Measurements from ENCODE around the gene TUBGCP6. TPM values are rescaled to one million over a fixed set of nuclear protein-coding genes. Genes with fewer than 3 reads are reported as not detected.
A peak's percentile ranks its signal among the peaks of the same experiment; 100 is the strongest.

Gene TUBGCP6
- total and polyA plus RNA-seq, 2 donors (not counting 3 experiments of a cell fraction or from before 2014, with no cell fraction given): 33.1 to 45.3 TPM

- dilution Hi-C loops (cut with MboI; ENCODE audit: extremely low pct_ligation_motif_present, low sequenced_read_pairs) (no loop called here), intact Hi-C loops (cut with micrococcal nuclease) (loop anchor here (5.0 kb wide), 1 partner anchor 78 kb away; no protein-coding TSS in a partner anchor)
- H3K4me2 ChIP-seq (ENCODE audit: insufficient read depth, low read length): peak overlapping the region; percentile 64
- POLR2A ChIA-PET: interaction anchor here (0.7 kb wide), 1 partner anchor 41 kb away, joined by 3 read pairs; no protein-coding TSS in a partner anchor
- peak overlapping the region; percentile 30 for H3K9ac ChIP-seq (replicated peaks; ENCODE audit: extremely low read depth, insufficient read depth, low read length)
- peak overlapping the region; percentile 19 for H3K27ac ChIP-seq (ENCODE audit: insufficient read depth, low read depth, low read length)
- no peaks in the 10 kb centered on the region for H3K9me3 ChIP-seq (replicated peaks; ENCODE audit: control insufficient read depth, insufficient read depth, low read length)
- no peak overlapping the region for H2AFZ ChIP-seq (ENCODE audit: low read depth, low read length)
- H3K4me1 ChIP-seq (ENCODE audit: control insufficient read depth, extremely low read depth, insufficient read depth, low read length): peaks cover 28% of the 10 kb centered on the region
- H4K20me1 ChIP-seq (replicated peaks; ENCODE audit: control insufficient read depth, extremely low read depth, insufficient read depth, low read length): no peaks in the 10 kb centered on the region
- no peaks in the 10 kb centered on the region for H3K27me3 ChIP-seq (ENCODE audit: control insufficient read depth in 2 of 2, insufficient read depth in 2 of 2, low read length in 2 of 2)
- peak overlapping the region in 1 of 3 experiments; percentile 20 for H3K4me3 ChIP-seq (replicated peaks in 1 of 3; ENCODE audit: insufficient read depth in 1 of 3, low read depth in 1 of 3, low read length in 3 of 3)
- peaks cover 8% of the 10 kb centered on the region in 2 experiments for H3K36me3 ChIP-seq (ENCODE audit: control insufficient read depth in 2 of 2, extremely low read depth in 1 of 2, insufficient read depth in 2 of 2, low read length in 2 of 2)
- no TSS peak for BruUV-seq (replicated peaks)
- CTCF ChIA-PET: interaction anchor here (0.7 to 2.2 kb wide), 7 partner anchors 9 to 423 kb away, joined by 3 to 19 read pairs (median 3); no protein-coding TSS in a partner anchor
- peak; percentile 76 for FAIRE-seq
- H3K79me2 ChIP-seq (ENCODE audit: control insufficient read depth, insufficient read depth, low read length): peaks cover 71% of the 10 kb centered on the region
- no peaks in the 10 kb centered on the region for H3K9me1 ChIP-seq (replicated peaks; ENCODE audit: control insufficient read depth, extremely low read depth, insufficient read depth, low read length)
- TF ChIP-seq MYC (IDR thresholded peaks at IDR 0.05; ENCODE audit: low read depth, low read length) (no peak), CTCF (IDR thresholded peaks at IDR 0.05; ENCODE audit: extremely low read depth in 1 of 2, insufficient read depth in 1 of 2, low read depth in 1 of 2, low read length in 2 of 2) (peak; percentile 21 to 48)
- DNase-seq (ENCODE audit: low read depth, low spot score): peak; percentile 46
Measured at GRCh38 chr22:50190182-50190940, 54.5 kb downstream of the TUBGCP6 start.

GRCh38 chr22:50189849-50190181 is 55.0 kb downstream of the TUBGCP6 start:
- ChIA-PET CTCF (interaction anchor here (1.0 to 2.2 kb wide), 3 partner anchors 41 to 422 kb away, joined by 3 to 19 read pairs (median 3); no protein-coding TSS in a partner anchor), POLR2A (no interaction called here)
- Histone ChIP-seq H3K9me3 (replicated peaks; ENCODE audit: control insufficient read depth, insufficient read depth, low read length) (no peaks in the 10 kb centered on the region), H4K20me1 (replicated peaks; ENCODE audit: control insufficient read depth, extremely low read depth, insufficient read depth, low read length) (no peaks in the 10 kb centered on the region), H3K4me1 (ENCODE audit: control insufficient read depth, extremely low read depth, insufficient read depth, low read length) (peaks cover 33% of the 10 kb centered on the region), H3K4me2 (ENCODE audit: insufficient read depth, low read length) (peak overlapping the region; percentile 64), H2AFZ (ENCODE audit: low read depth, low read length) (no peak overlapping the region), H3K4me3 (replicated peaks in 1 of 3; ENCODE audit: insufficient read depth in 1 of 3, low read depth in 1 of 3, low read length in 3 of 3) (no peak overlapping the region), H3K9me1 (replicated peaks; ENCODE audit: control insufficient read depth, extremely low read depth, insufficient read depth, low read length) (no peaks in the 10 kb centered on the region), H3K79me2 (ENCODE audit: control insufficient read depth, insufficient read depth, low read length) (peaks cover 71% of the 10 kb centered on the region), H3K27ac (ENCODE audit: insufficient read depth, low read depth, low read length) (peak overlapping the region; percentile 19), H3K36me3 (ENCODE audit: control insufficient read depth in 2 of 2, extremely low read depth in 1 of 2, insufficient read depth in 2 of 2, low read length in 2 of 2) (peaks cover 5 to 8% of the 10 kb centered on the region in 2 experiments), H3K27me3 (ENCODE audit: control insufficient read depth in 2 of 2, insufficient read depth in 2 of 2, low read length in 2 of 2) (no peaks in the 10 kb centered on the region), H3K9ac (replicated peaks; ENCODE audit: extremely low read depth, insufficient read depth, low read length) (no peak overlapping the region)
- DNase-seq (ENCODE audit: low read depth, low spot score): no peak
- TF ChIP-seq JUN (IDR thresholded peaks at IDR 0.05; ENCODE audit: borderline replicate concordance, insufficient read depth, insufficient read length, low read depth) (no peak), EZH2 (IDR thresholded peaks at IDR 0.05; ENCODE audit: borderline replicate concordance, low read depth, low read length, severe bottlenecking) (no peak), POLR2AphosphoS5 (IDR thresholded peaks at IDR 0.05; ENCODE audit: insufficient read depth, low read depth, low read length) (no peak), FOS (IDR thresholded peaks at IDR 0.05; ENCODE audit: borderline replicate concordance, insufficient read depth, low read length) (no peak), POLR2A (IDR thresholded peaks at IDR 0.05; ENCODE audit: low read depth, low read length) (no peak), GATA2 (IDR thresholded peaks at IDR 0.05; ENCODE audit: insufficient read depth, insufficient read length, low read depth, low read length) (no peak), MYC (IDR thresholded peaks at IDR 0.05; ENCODE audit: low read depth, low read length) (no peak), CTCF (IDR thresholded peaks at IDR 0.05; ENCODE audit: extremely low read depth in 1 of 2, insufficient read depth in 1 of 2, low read depth in 1 of 2, low read length in 2 of 2) (no peak)
- intact Hi-C loops (cut with micrococcal nuclease) (loop anchor here (5.0 kb wide), 1 partner anchor 78 kb away; no protein-coding TSS in a partner anchor), dilution Hi-C loops (cut with MboI; ENCODE audit: extremely low pct_ligation_motif_present, low sequenced_read_pairs) (no loop called here)
- no peak for FAIRE-seq
- no TSS peak for BruUV-seq (replicated peaks)

Measured in endothelial cell of umbilical vein (primary cell).